A673 (cell line): ENCODE results near the gene SKIC3.

Experiments
- CTCF ChIP-seq: fragments of 300-800, 200-600 bp; sonication (generic); conservative IDR thresholded peaks from 2 replicates; pipeline ENCODE4 v1.5.1; 2017; ENCODE audit warnings: low read depth, mild to moderate bottlenecking, antibody characterized with exemption, low read length, moderate library complexity, mixed read lengths
- EZH2 ChIP-seq: fragments of 200-600 bp; sonication (generic); IDR thresholded peaks from 2 replicates; pipeline ENCODE4 v1.6.1; 2017; ENCODE audit warnings: borderline replicate concordance, low read depth, mild to moderate bottlenecking, mixed read lengths, antibody characterized with exemption, low read length; ENCODE audit not compliant: poor library complexity, severe bottlenecking

GRCh38 chr5:95528565-95528964 is 26.2 kb downstream of the SKIC3 start:
- TF ChIP-seq CTCF (no peak), EZH2 (no peak)
